Natural killer cell treated with Interleukin-12 subunit alpha and Interleukin-12 subunit beta and Interleukin-15 and Interleukin-18, amount 100 ng/mL, for 72 hours (primary cell): ENCODE measurements around the gene COX19. TPM values are rescaled to one million over a fixed set of nuclear protein-coding genes. Genes with fewer than 3 reads are reported as not detected.

Experiments
- ATAC-seq, 2 donors: fragments of 150-1000 bp; cut with Tn5 transposase in 1 of 2; sonication (Bioruptor Pico), chemical (Tn5 transposase) in 1 of 2; 2 replicates each; pipeline ENCODE4 v1.10.0; 2021
- DNase-seq: peaks from one replicate; pipeline ENCODE4 v3.0.0; 2022; ENCODE audit warnings: low spot score
- H3K27ac Mint-ChIP-seq, 2 donors: 1 replicate in 1 of 2; 2 replicates in 1 of 2; pipeline ENCODE4 v1.8.0; 2022; ENCODE audit warnings: mixed read lengths in 2 of 2, mild to moderate bottlenecking in 1 of 2, moderate library complexity in 1 of 2
- H3K27me3 Mint-ChIP-seq, 2 donors: 1 replicate in 1 of 2; 2 replicates in 1 of 2; pipeline ENCODE4 v1.8.0; 2022; ENCODE audit warnings: mixed read lengths in 2 of 2
- H3K36me3 Mint-ChIP-seq: one replicate; pipeline ENCODE4 v1.8.0; 2022; ENCODE audit warnings: mixed read lengths
- H3K4me1 Mint-ChIP-seq, 2 donors: 1 replicate in 1 of 2; 2 replicates in 1 of 2; pipeline ENCODE4 v1.8.0; 2022; ENCODE audit warnings: low read depth in 2 of 2, mixed read lengths in 2 of 2, mild to moderate bottlenecking in 1 of 2
- H3K4me3 Mint-ChIP-seq: one replicate; pipeline ENCODE4 v1.8.0; 2022; ENCODE audit warnings: mixed read lengths
- H3K9me3 Mint-ChIP-seq: 2 replicates; pipeline ENCODE4 v1.8.0; 2022; ENCODE audit warnings: mixed read lengths
- total RNA-seq, 2 donors: library from RNA; stranded (reverse); gene quantifications; one replicate each; pipeline ENCODE4 v1.2.3, GENCODE V29; 2022

COX19 gene
- total RNA-seq, 2 donors from 2014 or later = 17.2 to 19.9 TPM

DNA sequence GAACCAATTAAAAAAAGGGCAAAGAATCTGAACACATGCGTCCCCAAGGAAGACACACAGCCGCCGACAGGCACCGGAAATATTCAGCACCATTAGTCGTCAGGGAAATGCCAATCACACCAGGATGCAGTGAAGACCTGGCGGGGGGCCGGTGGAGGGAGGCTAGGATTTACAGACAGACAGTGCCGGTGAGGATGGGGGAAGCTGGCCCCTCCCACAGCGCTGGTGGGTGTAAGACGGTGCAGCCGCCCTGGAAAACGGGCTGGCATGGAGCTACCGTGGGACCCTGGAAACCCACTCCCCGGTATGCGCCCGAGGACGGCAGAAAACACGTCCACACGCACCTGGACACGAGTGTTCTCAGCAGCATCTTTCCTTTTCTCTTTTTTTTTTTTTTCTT lies 16.1 kb downstream of the COX19 start:
- peaks cover 0 to 2% of the 10 kb centered on the region in 2 donors for H3K27me3 Mint-ChIP-seq
- H3K27ac Mint-ChIP-seq = no peak overlapping the region
- ATAC-seq (no peak), DNase-seq (no peak)
- no peaks in the 10 kb centered on the region for H3K36me3 Mint-ChIP-seq
- H3K4me3 Mint-ChIP-seq = no peak overlapping the region
- peaks cover 10 to 13% of the 10 kb centered on the region in 2 donors for H3K4me1 Mint-ChIP-seq
- no peaks in the 10 kb centered on the region for H3K9me3 Mint-ChIP-seq

DNA sequence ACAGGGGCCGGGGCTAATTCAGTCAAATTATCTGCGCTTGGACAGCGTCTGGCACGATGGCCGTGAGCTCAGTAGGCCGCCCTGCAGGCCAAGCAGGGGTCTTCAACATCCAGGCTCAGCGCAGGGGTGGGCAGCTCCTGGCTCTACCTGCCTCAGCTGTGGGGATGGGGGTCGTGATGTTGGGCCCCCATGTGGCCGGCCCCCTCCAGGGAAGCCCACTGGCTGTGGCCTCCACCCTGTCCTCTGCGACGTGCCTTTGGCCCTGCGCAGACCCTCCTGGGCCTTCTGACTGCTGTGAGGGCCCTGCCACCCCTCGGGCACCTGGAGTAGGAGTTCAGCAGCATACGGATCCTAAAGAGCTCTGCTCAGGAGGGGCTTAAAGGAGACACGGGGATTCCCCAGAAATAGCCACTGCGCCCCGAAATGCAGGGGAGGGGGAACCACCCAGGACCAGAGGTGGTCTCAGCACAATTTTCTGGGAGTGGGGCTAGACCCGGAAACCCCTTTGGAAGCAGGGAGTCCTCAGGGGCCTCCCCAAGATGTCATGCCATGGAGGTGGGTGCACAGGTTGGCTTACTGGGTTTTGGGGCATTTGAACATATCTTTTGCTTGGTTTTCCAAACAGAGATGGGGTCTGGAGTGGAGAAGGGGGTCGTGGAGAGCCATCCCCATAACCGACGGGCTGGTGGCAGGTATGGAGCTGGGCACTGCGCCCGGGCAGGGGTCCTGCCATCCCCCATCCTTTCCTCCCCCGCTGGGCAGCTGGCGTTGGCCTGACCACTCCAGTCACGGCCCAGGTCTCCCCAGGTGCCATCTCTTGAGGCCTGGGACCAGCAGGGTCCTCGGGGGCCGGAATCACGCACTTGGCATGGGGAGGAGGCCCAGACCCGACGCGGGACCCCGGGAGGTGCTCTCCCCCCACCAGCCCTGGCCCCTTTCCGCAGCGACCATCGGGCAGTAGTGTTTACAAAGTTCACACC lies 16.8 kb downstream of the COX19 start:
- peak; percentile 58 for DNase-seq
- no peak for ATAC-seq
- Mint-ChIP-seq H3K27me3 (peaks cover 0 to 2% of the 10 kb centered on the region in 2 donors), H3K4me3 (no peak overlapping the region), H3K4me1 (peaks cover 7% of the 10 kb centered on the region in 2 donors), H3K9me3 (no peaks in the 10 kb centered on the region), H3K36me3 (no peaks in the 10 kb centered on the region), H3K27ac (no peak overlapping the region)

DNA sequence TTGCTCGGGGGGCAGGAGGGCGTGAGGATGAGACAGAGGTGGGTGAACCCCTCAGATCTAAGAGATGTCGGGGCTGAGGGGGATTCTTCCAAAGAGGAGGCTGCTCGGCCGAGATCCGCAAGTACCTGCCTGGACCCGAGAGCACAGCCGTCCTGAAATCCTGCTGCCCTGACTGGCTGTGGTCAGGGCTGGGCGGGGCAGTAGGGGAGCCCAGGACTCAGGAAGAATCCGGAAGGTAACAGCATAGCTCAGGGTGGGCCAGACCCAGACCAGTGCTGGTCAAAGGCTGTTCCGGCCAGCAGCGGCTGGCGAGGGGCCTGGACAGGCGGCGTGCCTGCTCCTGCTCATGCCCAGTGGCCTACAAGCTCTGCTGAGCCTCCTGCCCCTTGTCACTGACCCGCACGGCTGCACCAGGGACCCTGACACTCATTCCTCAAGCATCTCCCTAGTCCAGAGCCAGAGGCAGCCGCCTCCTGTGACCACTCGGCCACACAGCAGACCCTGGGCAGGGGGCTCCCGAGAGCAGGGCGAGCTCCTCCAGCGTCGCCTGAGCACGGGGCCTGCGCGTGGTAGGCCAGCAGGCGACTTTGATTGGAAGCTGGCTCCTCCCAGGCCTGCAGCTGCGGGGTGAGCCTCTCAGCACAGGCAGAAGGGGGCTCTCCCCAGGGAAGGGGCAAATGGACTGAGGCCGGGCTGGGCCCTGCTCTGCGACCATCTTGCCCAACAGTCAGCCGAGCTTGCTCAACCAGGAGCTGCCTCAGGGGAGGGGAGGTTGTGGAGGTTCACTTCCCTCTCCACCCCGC lies 17.7 kb downstream of the COX19 start:
- Mint-ChIP-seq H3K4me1 (peaks cover 5 to 6% of the 10 kb centered on the region in 2 donors), H3K27me3 (peaks cover 0 to 2% of the 10 kb centered on the region in 2 donors), H3K4me3 (no peak overlapping the region), H3K36me3 (no peaks in the 10 kb centered on the region), H3K27ac (no peak overlapping the region), H3K9me3 (no peaks in the 10 kb centered on the region)
- ATAC-seq (no peak), DNase-seq (peak; percentile 59)

DNA sequence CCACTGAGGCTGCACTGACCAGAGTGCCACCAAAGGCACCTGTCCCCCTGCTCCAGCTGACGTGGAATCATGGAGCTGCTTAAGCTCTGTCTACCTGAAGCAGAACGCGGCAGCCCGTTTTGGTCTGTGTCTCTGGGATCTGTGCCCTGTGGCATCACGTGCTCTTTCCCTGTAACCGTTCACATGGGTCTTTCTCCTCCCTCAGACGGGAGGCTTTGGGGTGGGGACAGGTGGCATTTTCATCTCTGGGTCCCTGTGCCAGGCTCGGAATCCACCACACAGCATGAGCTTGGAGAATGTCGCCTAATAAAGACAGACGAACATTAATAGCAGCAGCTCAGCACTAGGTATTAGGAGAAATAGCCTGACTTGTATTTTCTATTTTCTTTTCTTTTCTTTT lies 19.3 kb downstream of the COX19 start:
- H3K4me3 Mint-ChIP-seq = peak overlapping the region; percentile 66
- no peak overlapping the region for H3K27ac Mint-ChIP-seq
- no peaks in the 10 kb centered on the region for H3K9me3 Mint-ChIP-seq
- no peaks in the 10 kb centered on the region for H3K36me3 Mint-ChIP-seq
- H3K4me1 Mint-ChIP-seq = peaks cover 0 to 11% of the 10 kb centered on the region in 2 donors
- H3K27me3 Mint-ChIP-seq = peaks cover 0 to 2% of the 10 kb centered on the region in 2 donors
- no peak for ATAC-seq
- DNase-seq = no peak

DNA sequence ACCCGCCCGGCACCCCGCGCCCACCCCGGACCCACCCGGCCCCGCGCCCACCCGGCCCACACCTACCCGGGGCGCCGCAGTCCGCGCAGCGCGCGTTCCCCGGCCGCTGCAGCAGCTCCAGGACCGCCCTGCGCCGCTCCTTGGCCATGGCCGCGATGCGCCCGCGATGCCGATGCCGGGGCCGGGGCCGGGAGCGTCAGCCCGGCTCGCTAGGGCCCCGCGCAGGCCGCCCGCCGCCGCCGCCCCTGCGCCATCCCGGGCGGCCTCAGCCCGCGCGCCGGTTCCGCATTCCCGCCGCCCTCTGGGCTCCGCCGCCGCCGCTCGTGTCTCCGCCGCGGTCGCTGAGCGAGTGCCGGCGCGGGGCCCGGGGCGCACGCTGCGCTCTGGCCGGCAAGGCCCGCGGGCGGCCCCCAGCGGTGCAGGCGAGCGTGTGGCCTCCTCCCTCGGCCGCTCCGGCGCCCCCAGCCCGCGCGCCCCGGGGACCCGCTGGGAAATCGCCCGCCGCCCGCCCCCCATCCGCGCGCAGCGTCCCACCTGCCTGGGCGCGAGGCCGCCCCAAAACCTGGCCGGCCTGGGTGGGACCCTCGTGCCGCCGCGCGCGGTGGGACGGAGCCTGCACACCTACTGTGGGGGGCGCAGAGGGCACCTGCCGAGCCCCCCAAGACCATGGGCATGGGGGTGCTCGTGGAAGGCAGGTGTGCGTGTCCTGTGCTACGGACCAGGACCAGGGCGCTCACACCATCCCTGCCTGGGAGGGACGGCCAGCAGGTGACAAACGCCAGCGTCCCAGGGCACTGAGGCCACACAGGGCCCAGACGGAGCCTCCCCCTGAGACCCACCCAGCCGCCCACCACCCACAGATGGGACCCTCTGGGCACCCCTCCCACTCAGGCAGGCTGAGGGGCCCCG lies 20.8 kb downstream of the COX19 start, which contains the start of gene ADAP1:
Gene ADAP1 (minus strand): TSS at position 351 of the 909 bp plus-strand sequence. CDS start 203 bp downstream, at position 148.
- H3K4me3 Mint-ChIP-seq = peak within 1 kb of the TSS; percentile 76
- no peaks in the 10 kb centered on the region for H3K36me3 Mint-ChIP-seq
- ATAC-seq (peak; percentile 82 to 89), DNase-seq (peak; percentile 78)
- peaks cover 4 to 22% of the 10 kb centered on the region in 2 donors for H3K4me1 Mint-ChIP-seq
- H3K27ac Mint-ChIP-seq = peak within 1 kb of the TSS; percentile 53 to 74
- peaks cover 0 to 2% of the 10 kb centered on the region in 2 donors for H3K27me3 Mint-ChIP-seq
- H3K9me3 Mint-ChIP-seq = no peaks in the 10 kb centered on the region

DNA sequence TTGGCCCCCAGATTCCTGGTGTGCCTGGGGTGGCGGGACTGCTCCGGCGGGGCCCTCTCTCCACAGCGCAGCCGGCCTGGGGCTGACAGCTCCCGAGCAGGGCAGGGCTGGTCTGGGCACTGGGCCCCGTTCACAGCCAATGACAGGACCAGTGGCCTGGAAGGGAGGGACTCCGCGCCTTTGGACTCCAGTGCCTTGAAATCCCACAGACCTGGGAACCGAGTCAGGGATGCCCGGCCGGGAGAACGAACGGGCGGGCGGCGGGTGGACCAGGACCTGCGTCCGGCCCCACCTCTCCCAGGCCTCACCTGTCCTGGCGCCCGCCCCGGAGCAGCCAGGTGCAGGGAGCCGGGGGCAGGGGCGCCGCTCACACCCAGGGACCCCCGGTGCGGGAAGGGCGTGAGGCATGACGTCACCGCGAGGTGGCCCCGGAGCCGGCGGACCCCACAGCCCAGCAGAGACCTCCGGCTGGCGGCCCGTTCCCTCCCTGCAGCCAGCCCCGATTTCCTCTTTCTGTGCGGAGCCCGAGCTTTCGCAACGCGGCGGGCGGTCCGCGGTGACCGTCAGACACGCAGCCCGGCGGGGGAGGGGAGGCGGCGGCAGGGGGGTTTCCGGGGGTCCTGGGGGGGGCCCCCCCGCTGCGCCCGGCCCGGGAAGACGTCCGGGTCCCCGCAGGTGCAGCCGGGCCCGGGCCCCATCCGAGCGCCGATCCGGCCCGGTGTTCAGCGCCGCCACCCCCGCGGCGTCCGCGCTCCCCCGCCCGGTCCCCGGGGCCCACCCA lies 21.6 kb downstream of the COX19 start:
- ATAC-seq = peak; percentile 61 to 68
- Mint-ChIP-seq H3K9me3 (no peaks in the 10 kb centered on the region), H3K36me3 (no peaks in the 10 kb centered on the region), H3K27ac (no peak overlapping the region), H3K4me1 (peaks cover 4 to 31% of the 10 kb centered on the region in 2 donors), H3K27me3 (peaks cover 0 to 2% of the 10 kb centered on the region in 2 donors), H3K4me3 (peak overlapping the region; percentile 38)
- peak; percentile 84 for DNase-seq

DNA sequence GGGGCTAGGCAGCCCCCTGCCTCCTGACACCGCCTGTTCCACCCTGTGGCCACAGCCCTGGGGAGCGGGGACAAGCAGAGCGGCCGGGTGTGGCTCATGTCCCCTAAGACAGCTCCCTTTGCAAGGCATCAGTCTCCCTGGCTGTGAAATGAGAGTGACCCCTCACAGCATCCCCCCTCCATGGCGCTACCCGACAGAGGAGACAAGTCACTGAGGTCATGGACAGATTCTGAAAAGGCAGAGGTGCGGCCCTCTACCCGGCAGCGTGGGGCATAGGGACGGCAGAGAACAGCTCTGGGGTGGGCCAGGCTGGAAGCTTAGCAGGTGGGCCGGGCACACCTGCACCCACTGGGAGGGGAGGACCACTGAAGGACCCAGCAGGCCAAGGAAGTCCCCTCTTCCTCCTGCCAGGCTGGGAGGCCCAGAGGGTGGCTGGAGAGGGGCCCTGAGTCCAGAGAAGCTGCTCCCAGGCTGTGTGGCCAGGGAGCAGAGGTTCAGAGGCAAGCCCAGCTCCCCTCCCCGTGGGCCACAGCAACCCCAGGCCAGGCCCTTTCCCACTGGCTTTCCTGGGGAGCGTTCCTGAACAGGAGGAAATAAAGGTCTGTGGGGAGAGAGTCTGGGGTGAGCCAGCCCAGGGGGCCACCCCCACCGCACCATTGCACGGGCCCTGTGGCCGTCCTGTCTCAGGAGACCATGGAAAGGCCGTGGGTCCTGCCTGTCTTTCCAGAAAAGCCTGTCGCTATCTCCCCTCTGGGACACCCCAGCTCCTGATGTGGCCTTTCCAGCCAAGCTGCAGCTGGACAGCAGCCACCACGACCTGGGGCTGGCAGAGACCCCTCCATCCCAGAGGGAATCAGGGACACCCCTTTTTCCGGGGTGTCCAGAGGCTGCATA lies 22.6 kb downstream of the COX19 start:
- no peak for ATAC-seq
- Mint-ChIP-seq H3K27me3 (peaks cover 0 to 2% of the 10 kb centered on the region in 2 donors), H3K27ac (peak overlapping the region in 1 of 2 donors; percentile 80), H3K4me1 (peaks cover 4 to 37% of the 10 kb centered on the region in 2 donors), H3K4me3 (peak overlapping the region; percentile 48), H3K36me3 (no peaks in the 10 kb centered on the region), H3K9me3 (no peaks in the 10 kb centered on the region)
- peak; percentile 60 for DNase-seq

DNA sequence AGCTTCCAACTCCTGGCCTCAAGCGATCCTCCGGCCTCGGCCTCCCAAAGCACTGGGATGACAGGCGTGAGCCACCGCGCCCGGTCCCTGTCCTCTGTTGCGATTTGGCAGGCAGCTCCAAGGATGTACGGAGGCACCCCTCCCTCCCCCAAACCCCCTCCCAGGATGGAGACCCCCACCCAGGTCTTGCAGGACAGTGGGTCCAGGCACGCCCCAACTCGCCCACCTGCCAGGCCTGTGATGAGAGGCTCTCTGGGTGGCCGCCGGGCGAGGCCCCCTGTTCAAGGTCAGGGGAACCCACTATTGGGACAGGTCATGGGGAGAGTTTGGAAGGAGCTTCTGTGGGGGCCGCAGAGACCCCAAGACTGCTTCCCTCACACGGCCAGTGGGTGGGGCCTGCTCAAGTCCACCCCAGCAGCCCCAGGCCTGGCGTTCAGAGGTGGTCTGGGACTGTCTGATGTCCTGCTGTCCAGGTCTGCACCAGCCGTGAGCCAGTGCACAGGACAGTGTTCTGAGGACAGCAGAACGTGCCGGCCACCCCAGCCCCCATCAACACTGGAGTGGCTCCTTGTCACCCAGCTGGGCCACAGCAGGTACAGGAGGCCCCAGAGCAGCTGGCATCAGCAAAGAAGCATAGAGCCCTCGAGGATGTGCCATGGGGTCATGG lies 23.3 kb downstream of the COX19 start:
- Mint-ChIP-seq H3K4me3 (peak overlapping the region; percentile 48), H3K27ac (peak overlapping the region in 1 of 2 donors; percentile 80)

DNA sequence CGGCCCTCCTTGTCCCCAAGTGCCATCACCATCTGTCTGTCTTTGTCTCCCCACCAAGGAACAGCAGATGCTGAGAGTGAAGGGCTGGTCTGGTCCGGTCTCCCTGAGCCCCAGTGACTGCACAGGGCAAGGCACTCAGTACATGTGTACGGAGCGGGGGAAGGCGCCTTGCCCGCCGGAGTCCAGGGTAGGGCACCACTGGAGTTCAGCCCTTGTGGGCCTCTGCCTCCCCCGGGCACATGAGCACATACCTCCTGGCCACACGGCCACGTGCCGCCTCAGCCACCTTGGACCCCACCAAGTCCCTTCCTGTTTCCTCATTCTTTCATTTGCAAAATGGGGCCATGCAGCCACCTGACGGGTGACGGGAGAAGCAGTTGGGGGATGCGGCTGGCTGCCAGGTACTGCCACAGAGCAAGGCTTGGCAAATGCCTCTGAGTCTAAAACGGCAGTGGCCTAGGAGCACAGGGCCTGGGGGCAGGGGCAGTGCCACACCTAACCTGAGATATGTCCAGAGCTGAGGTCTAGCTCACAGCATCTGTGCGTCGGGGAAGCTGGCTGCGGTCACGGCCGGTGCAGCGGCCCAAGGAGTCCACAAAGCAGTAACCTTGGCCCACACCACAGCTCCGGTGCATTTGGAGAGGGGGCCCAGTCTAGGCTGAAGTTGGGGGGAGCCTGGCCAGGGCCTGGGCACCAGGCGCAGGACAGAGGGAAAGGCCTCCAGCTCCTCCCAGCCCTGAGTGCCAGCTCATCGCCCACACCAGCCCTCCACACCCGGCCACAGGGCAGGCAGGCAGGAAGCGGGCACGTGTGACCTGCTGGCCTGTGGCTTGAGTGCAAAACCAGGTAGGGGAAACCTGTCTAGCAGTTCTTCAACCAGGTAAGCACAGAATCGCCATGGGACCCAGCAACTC lies 26.1 kb downstream of the COX19 start:
- Mint-ChIP-seq H3K36me3 (no peaks in the 10 kb centered on the region), H3K27me3 (no peaks in the 10 kb centered on the region), H3K4me3 (no peak overlapping the region), H3K4me1 (peaks cover 4 to 36% of the 10 kb centered on the region in 2 donors), H3K27ac (peak overlapping the region; percentile 31 to 96), H3K9me3 (no peaks in the 10 kb centered on the region)
- ATAC-seq (no peak), DNase-seq (peak; percentile 60)

More for the DNA sequence above, 23.3 kb downstream of the COX19 start:
- Mint-ChIP-seq H3K9me3 (no peaks in the 10 kb centered on the region), H3K4me1 (peaks cover 4 to 41% of the 10 kb centered on the region in 2 donors), H3K36me3 (no peaks in the 10 kb centered on the region), H3K27me3 (peaks cover 0 to 2% of the 10 kb centered on the region in 2 donors)
- peak; percentile 49 for DNase-seq
- no peak for ATAC-seq

DNA sequence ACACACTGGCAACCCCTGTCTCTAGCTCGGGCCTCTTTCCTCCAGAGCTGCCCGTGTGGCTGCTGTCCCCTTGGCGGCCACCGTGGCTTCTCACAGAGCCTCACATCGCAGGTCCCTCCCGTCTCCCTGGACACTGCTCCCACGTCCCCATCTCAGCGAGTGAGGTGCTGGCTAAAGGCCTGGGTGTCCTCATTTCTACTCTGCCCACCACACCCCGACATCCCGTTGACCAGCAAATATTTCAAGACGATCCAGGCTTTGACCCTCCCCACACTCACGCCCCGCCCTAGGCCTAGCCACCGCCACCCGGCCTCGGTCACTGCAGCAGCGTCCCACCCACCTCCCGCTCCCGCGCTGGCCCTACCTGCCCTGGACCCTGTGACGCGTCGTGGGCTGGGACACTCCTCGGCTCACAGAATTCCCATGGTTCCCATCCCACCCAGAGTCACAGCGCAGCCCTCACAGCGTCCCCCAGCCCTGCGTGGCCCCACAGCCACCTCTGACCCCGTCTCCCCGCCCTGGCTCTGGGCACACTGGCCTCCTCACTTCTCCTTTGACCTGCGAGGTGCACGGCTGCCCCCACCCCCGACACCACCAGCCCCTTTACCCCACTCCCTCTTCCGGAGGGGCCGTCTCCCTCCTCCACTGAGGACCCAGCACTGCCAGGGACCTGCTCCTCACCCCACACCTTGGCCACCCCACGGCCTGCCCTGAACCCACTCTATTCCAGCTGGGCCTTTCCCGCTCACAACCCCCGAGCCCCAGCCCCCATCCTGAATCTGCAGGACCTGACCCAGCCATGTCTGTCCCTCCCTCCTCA lies 27.7 kb downstream of the COX19 start:
- peak; percentile 49 for DNase-seq
- Mint-ChIP-seq H3K36me3 (no peaks in the 10 kb centered on the region), H3K27me3 (no peaks in the 10 kb centered on the region), H3K27ac (peak overlapping the region in 1 of 2 donors; percentile 62), H3K4me1 (peaks cover 4 to 35% of the 10 kb centered on the region in 2 donors), H3K9me3 (no peaks in the 10 kb centered on the region), H3K4me3 (no peak overlapping the region)
- ATAC-seq = no peak
